ENCODE results near the gene ALOX12. TPM values are rescaled to one million over a fixed set of nuclear protein-coding genes. Genes with fewer than 3 reads are reported as not detected.
A peak's percentile ranks its signal among the peaks of the same experiment; 100 is the strongest.

ALOX12 gene
- total RNA-seq, 1 donor from 2014 or later, result not detected

- Mint-ChIP-seq H3K27ac (ENCODE audit: unreplicated experiment) (no peak overlapping the region), H3K4me3 (ENCODE audit: unreplicated experiment) (no peak overlapping the region), H3K4me1 (ENCODE audit: unreplicated experiment) (peaks cover 13% of the 10 kb centered on the region), H3K9me3 (ENCODE audit: unreplicated experiment) (no peaks in the 10 kb centered on the region), H3K27me3 (ENCODE audit: unreplicated experiment) (peaks cover 17% of the 10 kb centered on the region), H3K36me3 (ENCODE audit: low read depth, unreplicated experiment) (no peaks in the 10 kb centered on the region)
- DNase-seq (ENCODE audit: low spot score), result no peak
- no peak for TF ChIP-seq CTCF (IDR thresholded peaks at IDR 0.05; ENCODE audit: unreplicated experiment)
Measured at GRCh38 chr17:7039832-7040231, 44.0 kb downstream of the ALOX12 start.

GRCh38 chr17:7041607-7042500 lies 46.0 kb downstream of the ALOX12 start:
- Mint-ChIP-seq H3K4me3 (ENCODE audit: unreplicated experiment) (peak overlapping the region; percentile 72), H3K27me3 (ENCODE audit: unreplicated experiment) (peaks cover 17% of the 10 kb centered on the region), H3K4me1 (ENCODE audit: unreplicated experiment) (peaks cover 17% of the 10 kb centered on the region), H3K36me3 (ENCODE audit: low read depth, unreplicated experiment) (no peaks in the 10 kb centered on the region), H3K9me3 (ENCODE audit: unreplicated experiment) (no peaks in the 10 kb centered on the region), H3K27ac (ENCODE audit: unreplicated experiment) (no peak overlapping the region)
- DNase-seq (ENCODE audit: low spot score), result no peak
- TF ChIP-seq CTCF (IDR thresholded peaks at IDR 0.05; ENCODE audit: unreplicated experiment), result no peak

GRCh38 chr17:7042501-7043181 lies 46.8 kb downstream of the ALOX12 start:
- Mint-ChIP-seq H3K36me3 (ENCODE audit: low read depth, unreplicated experiment) (no peaks in the 10 kb centered on the region), H3K9me3 (ENCODE audit: unreplicated experiment) (no peaks in the 10 kb centered on the region), H3K4me1 (ENCODE audit: unreplicated experiment) (peaks cover 21% of the 10 kb centered on the region), H3K27me3 (ENCODE audit: unreplicated experiment) (peaks cover 15% of the 10 kb centered on the region), H3K4me3 (ENCODE audit: unreplicated experiment) (peak overlapping the region; percentile 56), H3K27ac (ENCODE audit: unreplicated experiment) (no peak overlapping the region)
- DNase-seq (ENCODE audit: low spot score), result no peak
- TF ChIP-seq CTCF (IDR thresholded peaks at IDR 0.05; ENCODE audit: unreplicated experiment), result no peak

GRCh38 chr17:7043182-7043496 lies 47.3 kb downstream of the ALOX12 start:
- peak overlapping the region; percentile 51 for H3K4me3 Mint-ChIP-seq (ENCODE audit: unreplicated experiment)
- no peak for DNase-seq (ENCODE audit: low spot score)
- no peak overlapping the region for H3K27ac Mint-ChIP-seq (ENCODE audit: unreplicated experiment)
- H3K36me3 Mint-ChIP-seq (ENCODE audit: low read depth, unreplicated experiment), result no peaks in the 10 kb centered on the region
- TF ChIP-seq CTCF (IDR thresholded peaks at IDR 0.05; ENCODE audit: unreplicated experiment), result no peak
- H3K27me3 Mint-ChIP-seq (ENCODE audit: unreplicated experiment), result peaks cover 15% of the 10 kb centered on the region
- H3K9me3 Mint-ChIP-seq (ENCODE audit: unreplicated experiment), result no peaks in the 10 kb centered on the region
- H3K4me1 Mint-ChIP-seq (ENCODE audit: unreplicated experiment), result peaks cover 21% of the 10 kb centered on the region
